A549 (cell line): ENCODE measurements around the gene PIP5K1A. TPM values are rescaled to one million over a fixed set of nuclear protein-coding genes. Genes with fewer than 3 reads are reported as not detected.

Source experiments
- ATAC-seq, 2 experiments: fragments of 200-7000 bp in 1 of 2; fragments of >200 bp in 1 of 2; cut with Nextera tagmentation in 1 of 2; cut with Tn5 transposase in 1 of 2; 3 replicates each; pipeline versions ENCODE4 v1.8.0 to v1.9.1; 2018 to 2020; ENCODE audit warnings: mild to moderate bottlenecking in 1 of 2, moderate library complexity in 1 of 2
- CTCF ChIA-PET: fragments of 300-600 bp; sonication (Branson Sonifier 250); formaldehyde crosslinking; extraction: SDS; loops from one replicate; lab custom pipeline; 2021; ENCODE audit warnings: antibody characterized with exemption, inconsistent platforms; lab: Yijun Ruan, JAX
- POLR2A ChIA-PET: fragments of 350-600 bp; formaldehyde crosslinking; extraction: SDS; loops from one replicate; lab custom pipeline; 2021; ENCODE audit warnings: antibody characterized with exemption, inconsistent platforms; lab: Yijun Ruan, JAX
- DNase-seq, 2 experiments: peaks; one replicate each; pipeline versions ENCODE4 v3.0.0 to v3.0.0-alpha.2; 2011 to 2016; ENCODE audit warnings: low read depth in 1 of 2, low spot score in 1 of 2
- FAIRE-seq: peaks from 2 replicates; lab custom pipeline; 2011; peaks lifted over from hg19 to GRCh38; lab: Jason Lieb, UNC
- H3K27ac ChIP-seq, 2 experiments: fragments of >200 bp; sonication (Bioruptor Twin); formaldehyde crosslinking; 3 replicates each; pipeline ENCODE4 v1.5.1; 2016 to 2017
- H3K4me1 ChIP-seq: fragments of >200 bp; sonication (Bioruptor Twin); formaldehyde crosslinking; 3 replicates; pipeline ENCODE4 v1.6.1; 2016
- H3K4me2 ChIP-seq: fragments of >200 bp; sonication (Bioruptor Twin); formaldehyde crosslinking; 3 replicates; pipeline ENCODE4 v1.6.1; 2016
- H3K4me3 ChIP-seq: fragments of >200 bp; sonication (Bioruptor Twin); formaldehyde crosslinking; 3 replicates; pipeline ENCODE4 v1.5.1; 2016
- H3K9me3 ChIP-seq: fragments of >200 bp; sonication (Bioruptor Twin); formaldehyde crosslinking; 3 replicates; pipeline ENCODE4 v1.6.1; 2016
- CBX2 ChIP-seq: fragments of 200-600 bp; sonication (generic); IDR thresholded peaks from 2 replicates; pipeline ENCODE4 v1.6.1; 2016; ENCODE audit warnings: low read depth, mild to moderate bottlenecking, borderline replicate concordance
- CHD2 ChIP-seq: fragments of 150-350 bp; IDR thresholded peaks from 2 replicates; pipeline ENCODE4 v1.6.1; 2014; ENCODE audit warnings: low read length; ENCODE audit not compliant: partially characterized antibody
- CHD4 ChIP-seq: fragments of 200-600 bp; sonication (generic); IDR thresholded peaks from 2 replicates; pipeline ENCODE4 v1.6.1; 2016; ENCODE audit warnings: antibody characterized with exemption, mild to moderate bottlenecking, borderline replicate concordance
- FOXS1 ChIP-seq: fragments of 250-450 bp; sonication (Bioruptor Pico); IDR thresholded peaks from 2 replicates; pipeline ENCODE4 v1.5.0; 2020; ENCODE audit warnings: mild to moderate bottlenecking, moderate library complexity
- GATA3 ChIP-seq: IDR thresholded peaks from 2 replicates; pipeline ENCODE4 v1.6.1; 2012; ENCODE audit warnings: borderline replicate concordance
- HES2 ChIP-seq: fragments of >200 bp; sonication (Bioruptor Twin); formaldehyde crosslinking; IDR thresholded peaks from 2 replicates; pipeline ENCODE4 v1.6.1; 2016
- HMGXB4 ChIP-seq: fragments of 250-450 bp; sonication (Bioruptor Pico); IDR thresholded peaks from 2 replicates; pipeline ENCODE4 v1.5.0; 2021; ENCODE audit warnings: mild to moderate bottlenecking, moderate library complexity, borderline replicate concordance
- HOXB13 ChIP-seq: fragments of 250-450 bp; sonication (Bioruptor Pico); IDR thresholded peaks from 2 replicates; pipeline ENCODE4 v1.5.0; 2020; ENCODE audit warnings: low read depth, mild to moderate bottlenecking, moderate library complexity
- HOXB5 ChIP-seq: fragments of 250-450 bp; sonication (Bioruptor Pico); IDR thresholded peaks from 2 replicates; pipeline ENCODE4 v1.5.0; 2020; ENCODE audit warnings: mild to moderate bottlenecking, moderate library complexity
- MAFK ChIP-seq: fragments of 450-650 bp; IDR thresholded peaks from 2 replicates; pipeline ENCODE4 v1.6.1; 2014; ENCODE audit not compliant: partially characterized antibody
- NFE2L2 ChIP-seq: fragments of 150-350 bp; conservative IDR thresholded peaks from 2 replicates; pipeline ENCODE4 v1.6.1; 2014; ENCODE audit warnings: low read length
- PBX3 ChIP-seq: IDR thresholded peaks from 2 replicates; pipeline ENCODE4 v1.6.1; 2012
- REST ChIP-seq: fragments of 200-600 bp; sonication (generic); IDR thresholded peaks from 2 replicates; pipeline ENCODE4 v1.6.1; 2016; ENCODE audit warnings: antibody characterized with exemption, mild to moderate bottlenecking, moderate library complexity
- TP53 ChIP-seq: fragments of 250-450 bp; sonication (Bioruptor Pico); IDR thresholded peaks from 2 replicates; pipeline ENCODE4 v1.5.0; 2021; ENCODE audit warnings: mild to moderate bottlenecking, moderate library complexity
- WGBS: methylation state at CpG from one replicate; pipeline ENCODE4 v1.1.6; 2017; ENCODE audit errors: missing lambda C conversion rate; 5-methylcytosine and 5-hydroxymethylcytosine counted together
- polyA plus RNA-seq, 4 experiments: library from polyadenylated mRNA; depleted of rRNA in 3 of 4; stranded (reverse); fragments of >200 nt; fragmentation: RNase III in 1 of 4; extraction: RNeasy Plus Mini Kit Qiagen cat#74134 plus additional on column Dnase treatment in 1 of 4; gene quantifications; 2 replicates in 3 of 4; 3 replicates in 1 of 4; pipeline ENCODE4 v1.2.3, GENCODE V29; 2011 to 2017

The PIP5K1A gene
- polyA plus RNA-seq, 2 of the 4 experiments (the other 2 are of a cell fraction): 50.0 to 129 TPM

GRCh38 chr1:151286619-151287340, 88.4 kb downstream of the PIP5K1A start:
- TF ChIP-seq TP53 (no peak), NFE2L2 (no peak), CBX2 (no peak), HMGXB4 (CRISPR knock-in tag) (no peak), CHD2 (no peak), CHD4 (no peak), PBX3 (no peak), HES2 (no peak), FOXS1 (CRISPR knock-in tag) (no peak), REST (no peak)
- POLR2A ChIA-PET: no interaction called here
- FAIRE-seq (no peak), DNase-seq (no peak), ATAC-seq (no peak)
- no peak overlapping the region for H3K27ac ChIP-seq
- CTCF ChIA-PET: interaction anchor here (0.6 to 4.2 kb wide), 3 partner anchors 14 to 54 kb away, joined by 3 to 22 read pairs (median 12); no protein-coding TSS in a partner anchor
- H3K9me3 ChIP-seq: no peaks in the 10 kb centered on the region
- H3K4me3 ChIP-seq: no peak overlapping the region
- 92% methylated on average over 9 of the region's 10 CpGs for WGBS
- peaks cover 13% of the 10 kb centered on the region for H3K4me1 ChIP-seq
- no peak overlapping the region for H3K4me2 ChIP-seq

- Histone ChIP-seq H3K4me1 (peaks cover 13% of the 10 kb centered on the region), H3K4me3 (no peak overlapping the region), H3K9me3 (no peaks in the 10 kb centered on the region), H3K4me2 (no peak overlapping the region), H3K27ac (no peak overlapping the region)
- ChIA-PET CTCF (interaction anchor here (1.5 to 2.8 kb wide), 2 partner anchors 13 to 54 kb away, joined by 7 to 12 read pairs; no protein-coding TSS in a partner anchor), POLR2A (no interaction called here)
- FAIRE-seq (no peak), ATAC-seq (no peak), DNase-seq (no peak)
- WGBS: 85% methylated on average over 4 of the region's 7 CpGs
- TF ChIP-seq HOXB13 (CRISPR knock-in tag): no peak
- TF ChIP-seq MAFK: no peak
- no peak for TF ChIP-seq REST
- TF ChIP-seq GATA3: no peak
- TF ChIP-seq HOXB5 (CRISPR knock-in tag): no peak
- TF ChIP-seq HMGXB4 (CRISPR knock-in tag): no peak
These were observed 89.0 kb downstream of the PIP5K1A start for GRCh38 chr1:151287341-151287699.
